Stimulated activated CD8-positive, alpha-beta memory T cell treated with anti-CD3 and anti-CD28 coated beads, Interleukin-15, amount 100 ng/mL, for 24 hours (primary cell): Measurements from ENCODE around the gene UVRAG.

Experiments used
- DNase-seq: peaks from one replicate; pipeline ENCODE4 v3.0.0-alpha.2; 2020; ENCODE audit warnings: low read depth

Gene UVRAG

DNA sequence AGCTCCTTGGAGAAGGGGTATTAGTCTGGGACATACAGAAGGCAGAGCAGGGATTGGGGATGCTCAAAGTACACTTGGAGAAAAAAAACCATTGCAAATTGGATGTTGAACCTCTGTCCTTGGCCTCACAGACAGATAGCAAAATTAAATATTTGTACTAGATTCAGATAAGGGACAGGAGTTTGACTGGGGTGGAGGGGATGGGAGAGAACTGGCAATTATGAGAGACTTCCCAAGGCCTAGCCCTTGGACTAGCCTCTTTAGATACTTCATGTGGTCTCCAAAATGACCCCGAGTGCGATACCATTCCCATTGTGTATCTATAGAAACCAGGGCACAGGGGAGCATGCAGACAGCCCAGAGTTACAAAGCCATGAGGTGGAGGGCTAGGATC lies 30.9 kb upstream of the UVRAG start:
- DNase-seq: no peak

DNA sequence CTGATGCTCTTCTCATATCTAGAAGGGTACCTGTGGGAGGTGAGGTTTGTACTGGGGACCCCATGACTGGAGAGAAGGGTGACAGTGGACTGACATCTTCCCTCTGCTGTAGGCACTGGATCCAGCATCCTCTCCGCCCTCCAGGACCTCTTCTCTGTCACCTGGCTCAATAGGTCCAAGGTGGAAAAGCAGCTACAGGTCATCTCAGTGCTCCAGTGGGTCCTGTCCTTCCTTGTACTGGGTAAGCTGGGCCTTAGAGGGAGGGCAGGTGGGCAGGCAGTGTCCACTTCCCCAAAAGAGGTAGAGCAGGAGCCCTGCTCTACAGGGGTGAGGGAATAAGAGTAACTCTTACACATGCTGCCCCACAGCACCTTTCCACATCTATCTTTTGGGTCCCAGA lies 30.5 kb upstream of the UVRAG start:
- no peak for DNase-seq

- no peak for DNase-seq
Measured at GRCh38 chr11:75785187-75785586, 29.8 kb upstream of the UVRAG start.

GRCh38 chr11:75786101-75786736 lies 28.8 kb upstream of the UVRAG start:
- DNase-seq: no peak

DNA sequence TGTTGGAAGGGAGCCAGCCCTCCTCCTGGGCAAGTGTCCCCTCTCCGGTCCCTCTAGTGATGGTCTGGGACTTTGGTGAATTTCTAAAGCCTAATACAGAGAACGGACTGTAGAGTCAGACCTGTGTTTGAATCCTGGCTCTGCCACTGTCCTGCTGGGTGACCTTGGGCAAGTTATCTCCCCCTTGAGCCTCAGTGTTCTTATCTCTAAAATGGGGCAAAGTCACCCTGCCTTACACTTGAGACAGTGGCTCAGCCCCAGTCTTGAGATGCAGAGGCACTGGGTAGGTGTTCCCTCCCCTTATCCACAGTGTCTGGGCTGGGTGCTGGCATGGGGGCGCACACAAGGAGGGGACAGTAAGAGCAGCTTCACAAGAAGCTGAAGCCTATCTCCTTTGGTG lies 25.5 kb upstream of the UVRAG start:
- DNase-seq: no peak

DNA sequence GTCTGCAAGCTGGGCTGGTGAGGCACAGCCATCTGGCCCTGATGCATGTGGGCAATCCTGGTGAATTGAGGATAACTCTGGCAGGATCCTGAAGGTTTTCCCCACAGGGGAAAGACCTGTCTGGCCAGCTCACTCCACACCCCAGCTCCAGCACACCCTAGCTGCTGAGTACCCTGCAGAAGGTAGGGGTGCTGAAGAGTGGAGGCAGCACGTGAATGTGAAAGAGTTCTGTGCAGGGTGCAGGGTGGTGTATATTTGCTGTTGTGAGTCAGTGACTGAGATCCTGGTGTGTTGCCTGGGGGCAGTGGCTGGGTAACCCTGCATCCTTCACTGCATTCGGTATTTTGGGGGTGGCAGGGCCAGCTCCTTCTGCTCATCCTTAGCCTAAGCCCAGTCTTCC lies 24.0 kb upstream of the UVRAG start:
- no peak for DNase-seq

- no peak for DNase-seq
Measured at GRCh38 chr11:75792127-75792731, 22.8 kb upstream of the UVRAG start.

DNA sequence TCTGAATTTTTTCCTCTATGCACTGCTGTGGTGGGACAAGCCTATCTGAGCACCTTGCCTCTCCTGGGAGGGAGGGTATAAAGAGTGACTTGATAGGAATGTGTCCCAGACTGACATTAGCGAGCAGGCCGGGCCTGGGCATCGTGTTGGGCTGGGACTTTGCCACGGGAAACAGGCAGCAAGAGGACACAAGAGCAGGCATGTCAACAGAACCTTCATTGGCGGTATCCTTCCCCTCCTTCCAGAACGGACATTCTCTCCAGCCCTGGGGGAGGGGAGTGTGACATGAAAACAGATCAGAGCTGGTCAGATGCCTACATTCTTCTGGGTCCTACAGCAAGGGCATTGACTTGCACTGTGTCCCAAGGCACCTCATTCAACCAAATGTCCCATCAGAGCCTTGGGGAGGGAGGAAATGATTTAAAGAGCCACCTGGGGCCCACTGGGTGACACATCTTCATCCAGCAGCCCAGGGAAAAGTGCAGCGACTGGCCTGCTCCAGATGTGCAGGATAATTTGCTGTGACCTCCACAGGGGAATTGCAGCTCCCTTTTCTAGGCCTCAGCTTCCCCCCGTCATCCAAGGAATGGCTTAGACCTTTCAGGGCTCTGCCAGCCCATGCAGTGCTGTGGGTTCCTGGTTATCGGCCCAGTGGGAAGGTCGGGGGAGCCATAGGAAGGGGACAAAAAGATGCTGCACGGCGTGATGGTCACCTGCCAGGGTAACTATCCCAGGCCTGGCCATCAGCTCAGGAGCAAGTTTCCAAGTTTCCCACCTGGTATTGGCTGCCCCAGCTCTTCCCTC lies 21.8 kb upstream of the UVRAG start:
- DNase-seq: no peak

- no peak for DNase-seq
Measured at GRCh38 chr11:75793966-75794365, 21.0 kb upstream of the UVRAG start.

- DNase-seq: no peak
Measured at GRCh38 chr11:75795276-75796090, 19.5 kb upstream of the UVRAG start.

- no peak for DNase-seq
Measured at GRCh38 chr11:75796091-75796435, 18.9 kb upstream of the UVRAG start.

GRCh38 chr11:75797116-75797515 lies 17.9 kb upstream of the UVRAG start:
- no peak for DNase-seq

DNA sequence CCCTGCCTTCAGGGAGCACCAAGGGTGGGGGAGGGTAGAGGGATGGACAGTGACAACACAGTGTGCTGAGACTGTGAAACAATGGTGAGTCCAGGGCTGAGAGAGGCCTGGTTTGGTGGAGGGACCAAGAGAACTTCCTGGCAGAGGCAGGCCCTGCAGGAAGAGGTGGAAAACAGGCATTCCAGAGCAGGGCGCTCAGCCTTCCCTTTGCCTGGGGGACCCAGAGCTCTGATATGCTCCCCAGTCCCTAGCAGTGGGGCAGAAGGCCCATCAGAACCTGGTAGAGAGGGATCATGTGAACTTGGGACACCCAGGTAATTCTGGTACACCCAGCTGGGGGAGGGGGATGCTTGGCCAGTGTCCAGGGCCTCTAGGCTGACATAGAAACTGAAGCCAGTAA lies 17.2 kb upstream of the UVRAG start:
- DNase-seq: no peak

GRCh38 chr11:75800136-75800675 lies 14.8 kb upstream of the UVRAG start:
- no peak for DNase-seq

GRCh38 chr11:75800728-75801361 lies 14.2 kb upstream of the UVRAG start:
- no peak for DNase-seq

GRCh38 chr11:75801362-75802020 lies 13.5 kb upstream of the UVRAG start:
- no peak for DNase-seq

DNA sequence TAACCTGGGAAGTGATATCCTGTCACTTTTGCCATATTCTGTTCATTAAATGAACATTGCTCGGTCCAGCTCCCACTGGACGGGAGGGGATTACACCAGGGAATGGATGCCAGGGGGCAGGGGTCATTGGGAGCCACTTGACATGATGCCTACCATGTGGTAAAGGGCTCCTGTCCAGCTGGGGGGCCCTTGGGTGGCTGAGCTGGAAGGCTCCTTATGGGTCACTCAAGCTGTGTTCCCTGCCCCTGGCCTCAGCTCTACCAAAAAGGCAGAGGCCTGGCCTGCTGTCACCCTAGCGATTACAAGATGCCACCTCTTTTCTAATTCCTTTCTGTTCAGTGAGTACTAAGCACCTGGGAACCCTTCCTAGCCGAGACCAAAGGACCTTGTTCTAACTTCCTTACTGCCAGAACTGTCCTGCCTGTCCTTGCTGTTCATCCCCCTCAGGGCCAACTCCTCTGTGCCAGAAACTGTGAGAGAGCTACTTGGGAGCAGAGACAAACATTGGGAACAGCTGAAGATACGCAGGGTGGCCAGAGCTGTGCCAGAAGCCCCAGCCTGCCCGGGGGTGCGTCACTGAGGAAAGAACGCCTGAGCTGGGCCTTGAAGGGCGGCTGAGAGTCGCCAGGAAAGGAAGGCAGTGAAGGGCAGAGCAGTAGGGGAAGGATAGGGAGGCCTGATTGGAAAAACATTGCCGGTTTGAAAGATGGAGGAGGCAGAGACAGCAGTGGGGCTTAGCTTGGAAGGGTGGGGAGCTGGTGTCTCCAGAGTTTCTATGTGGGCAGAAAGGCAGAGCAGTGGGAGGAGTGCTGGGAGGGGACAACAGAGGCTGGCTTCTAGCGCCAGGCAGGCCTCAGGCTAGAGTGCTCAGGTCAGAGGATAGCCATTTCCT lies 12.7 kb upstream of the UVRAG start:
- DNase-seq: no peak

- DNase-seq: peak; percentile 25
Measured at GRCh38 chr11:75802913-75803820, 11.8 kb upstream of the UVRAG start.

DNA sequence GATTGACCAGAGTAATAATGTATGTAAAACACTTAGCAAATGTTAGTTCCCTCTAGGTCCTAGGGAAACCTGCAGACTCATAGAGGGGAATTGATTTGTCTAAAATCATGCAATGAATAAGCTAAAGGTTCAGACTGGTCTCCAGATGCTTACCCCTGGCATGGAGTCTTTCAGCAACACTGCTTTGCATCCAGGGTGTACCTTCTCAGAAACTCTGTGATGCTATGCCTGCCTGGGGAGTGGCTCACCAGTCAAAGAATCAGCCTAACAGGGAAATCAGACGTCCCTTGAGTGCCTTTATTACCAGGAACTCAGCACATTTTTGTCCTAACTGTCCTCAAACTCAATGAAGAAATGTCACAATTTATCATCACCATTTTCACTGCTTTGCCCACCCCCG lies 5.9 kb upstream of the UVRAG start:
- DNase-seq: no peak
